ENCODE data around the gene DLGAP1. TPM values are rescaled to one million over a fixed set of nuclear protein-coding genes. Genes with fewer than 3 reads are reported as not detected.

The DLGAP1 gene
- total and polyA plus RNA-seq, 10 of the 15 experiments (the other 5 are each of a cell fraction or from before 2014, with no cell fraction given) = 0.23 to 27.6 (median 1.9) TPM

- ChIA-PET RAD21 (ENCODE audit: unreplicated experiment) (interaction anchor here (1.0 to 1.2 kb wide), 2 partner anchors 26 to 45 kb away, joined by 3 to 4 read pairs; no protein-coding TSS in a partner anchor), SMC1A (ENCODE audit: uncharacterized antibody, unreplicated experiment) (interaction anchor here (0.5 to 2.5 kb wide), 7 partner anchors 8 to 122 kb away, joined by 3 to 10 read pairs (median 3); no protein-coding TSS in a partner anchor), CTCF (interaction anchor here (1.0 to 3.0 kb wide), 5 partner anchors 8 to 104 kb away, joined by 4 to 11 read pairs (median 6); no protein-coding TSS in a partner anchor), POLR2A (no interaction called here)
- H4K20me1 ChIP-seq (ENCODE audit: control insufficient read depth, insufficient read depth) = no peaks in the 10 kb centered on the region
- no peak overlapping the region for H3K9ac ChIP-seq (ENCODE audit: control insufficient read depth, insufficient read depth, low read length)
- no peaks in the 10 kb centered on the region for H3K79me2 ChIP-seq (ENCODE audit: control insufficient read depth, insufficient read depth, low read length)
- no peaks in the 10 kb centered on the region for H3K4me1 ChIP-seq (ENCODE audit: control insufficient read depth, insufficient read depth, low read length)
- no peak overlapping the region for H2AFZ ChIP-seq (ENCODE audit: control insufficient read depth, low read depth, low read length)
- no peak for TF ChIP-seq BACH1 (IDR thresholded peaks at IDR 0.05; ENCODE audit: borderline replicate concordance)
- TF ChIP-seq PRDM15 (CRISPR knock-in tag; IDR thresholded peaks at IDR 0.05) = no peak
- no peak for TF ChIP-seq RUNX3 (IDR thresholded peaks at IDR 0.05; ENCODE audit: low read length)
- no peak for TF ChIP-seq ZBTB11 (CRISPR knock-in tag; IDR thresholded peaks at IDR 0.05)
- TF ChIP-seq HCFC1 (IDR thresholded peaks at IDR 0.05; ENCODE audit: low read length) = no peak
- TF ChIP-seq TARDBP (IDR thresholded peaks at IDR 0.05; ENCODE audit: borderline replicate concordance) = no peak
- TF ChIP-seq BCL11A (IDR thresholded peaks at IDR 0.05; ENCODE audit: low read depth, low read length) = no peak
- TF ChIP-seq BRCA1 (IDR thresholded peaks at IDR 0.05; ENCODE audit: low read depth, low read length) = no peak
- TF ChIP-seq NFYB (IDR thresholded peaks at IDR 0.05; ENCODE audit: insufficient read depth, low read depth, low read length) = no peak
- TF ChIP-seq CUX1 (IDR thresholded peaks at IDR 0.05; ENCODE audit: insufficient replicate concordance, low read depth, low read length) = no peak
- no peak overlapping the region for H3K4me3 ChIP-seq
- WGBS (ENCODE audit: insufficient coverage, insufficient replicate concordance, low lambda C conversion rate, missing lambda C conversion rate) = 41% methylated on average over 5 of the region's 5 CpGs
- no peak for DNase-seq (ENCODE audit: low read depth, low spot score)
- no peak for ATAC-seq
- in situ Hi-C loops (cut with MboI) = no loop called here
- no peak overlapping the region for H3K4me2 ChIP-seq (ENCODE audit: control insufficient read depth, insufficient read depth)
- H3K9me3 ChIP-seq (replicated peaks; ENCODE audit: control insufficient read depth, insufficient read depth, low read length) = no peaks in the 10 kb centered on the region
- peaks cover 0 to 2% of the 10 kb centered on the region in 2 experiments; a peak in 2 of 4 replicates for H3K27me3 ChIP-seq (replicated peaks in 1 of 2; ENCODE audit: control insufficient read depth in 2 of 2, insufficient read depth in 2 of 2, low read length in 1 of 2)
- no peak for FAIRE-seq
- H3K27ac ChIP-seq (ENCODE audit: control insufficient read depth, insufficient read depth) = no peak overlapping the region
- H3K36me3 ChIP-seq (ENCODE audit: control insufficient read depth in 2 of 2, insufficient read depth in 2 of 2, low read length in 1 of 2) = no peaks in the 10 kb centered on the region
- intact Hi-C loops (cut with micrococcal nuclease; ENCODE audit: unreplicated experiment) = no loop called here
- no TSS peak for BruUV-seq (replicated peaks)
These were observed 974.1 kb downstream of the DLGAP1 start for GRCh38 chr18:3480827-3481573.
